ENCODE results near the gene VTI1A.

Gene VTI1A

GRCh38 chr10:112811741-112812551, 364.9 kb downstream of the VTI1A start:
- no peak for DNase-seq (ENCODE audit: low read depth)

GRCh38 chr10:112812586-112812985, 365.6 kb downstream of the VTI1A start:
- no peak for DNase-seq (ENCODE audit: low read depth)

- no peak for DNase-seq (ENCODE audit: low read depth)
These were observed 367.0 kb downstream of the VTI1A start for GRCh38 chr10:112813866-112814591.

GRCh38 chr10:112815269-112816032, 368.4 kb downstream of the VTI1A start:
- no peak for DNase-seq (ENCODE audit: low read depth)

GRCh38 chr10:112816033-112816430, 369.0 kb downstream of the VTI1A start:
- no peak for DNase-seq (ENCODE audit: low read depth)

GRCh38 chr10:112816891-112817290, 369.9 kb downstream of the VTI1A start:
- no peak for DNase-seq (ENCODE audit: low read depth)

- no peak for DNase-seq (ENCODE audit: low read depth)
These were observed 371.2 kb downstream of the VTI1A start for GRCh38 chr10:112817981-112818777.

- no peak for DNase-seq (ENCODE audit: low read depth)
These were observed 372.2 kb downstream of the VTI1A start for GRCh38 chr10:112819231-112819630.

- DNase-seq (ENCODE audit: low read depth), result no peak
These were observed 373.3 kb downstream of the VTI1A start for GRCh38 chr10:112820320-112820719.

GRCh38 chr10:112821038-112821437, 374.0 kb downstream of the VTI1A start:
- no peak for DNase-seq (ENCODE audit: low read depth)

GRCh38 chr10:112821663-112822062, 374.6 kb downstream of the VTI1A start:
- DNase-seq (ENCODE audit: low read depth), result no peak

- no peak for DNase-seq (ENCODE audit: low read depth)
These were observed 376.0 kb downstream of the VTI1A start for GRCh38 chr10:112823007-112823406.

GRCh38 chr10:112823604-112824003, 376.6 kb downstream of the VTI1A start:
- DNase-seq (ENCODE audit: low read depth), result no peak

- DNase-seq (ENCODE audit: low read depth), result no peak
These were observed 379.1 kb downstream of the VTI1A start for GRCh38 chr10:112826018-112826697.

- DNase-seq (ENCODE audit: low read depth), result no peak
These were observed 380.1 kb downstream of the VTI1A start for GRCh38 chr10:112827086-112827485.

- DNase-seq (ENCODE audit: low read depth), result no peak
These were observed 380.9 kb downstream of the VTI1A start for GRCh38 chr10:112827951-112828350.

GRCh38 chr10:112831859-112832258, 384.8 kb downstream of the VTI1A start:
- DNase-seq (ENCODE audit: low read depth), result no peak

GRCh38 chr10:112832361-112832878, 385.4 kb downstream of the VTI1A start:
- no peak for DNase-seq (ENCODE audit: low read depth)

GRCh38 chr10:112832959-112833358, 385.9 kb downstream of the VTI1A start:
- DNase-seq (ENCODE audit: low read depth), result no peak

- DNase-seq (ENCODE audit: low read depth), result no peak
These were observed 387.8 kb downstream of the VTI1A start for GRCh38 chr10:112834751-112835181.

GRCh38 chr10:112835217-112835715, 388.3 kb downstream of the VTI1A start:
- DNase-seq (ENCODE audit: low read depth), result no peak
